Ovary (tissue), 9 donors: ENCODE results near the gene PLPP1. TPM values are rescaled to one million over a fixed set of nuclear protein-coding genes. Genes with fewer than 3 reads are reported as not detected.

Source experiments
- DNase-seq, 5 donors: peaks; one replicate each; pipeline ENCODE4 v3.0.0-alpha.2; 2019 to 2020
- H3K27ac ChIP-seq, 2 donors: fragments of 200-600 bp; one replicate each; pipeline versions ENCODE4 v1.5.1 to v1.8.0; 2019 to 2022
- H3K27me3 ChIP-seq: fragments of 200-600 bp; one replicate; pipeline ENCODE4 v1.8.0; 2022
- H3K36me3 ChIP-seq: fragments of 200-600 bp; sonication (generic); one replicate; pipeline ENCODE4 v1.5.1; 2019
- H3K4me1 ChIP-seq: one replicate; pipeline ENCODE4 v1.8.1; 2013; ENCODE audit warnings: mild to moderate bottlenecking, moderate library complexity; ENCODE audit not compliant: insufficient read depth
- H3K4me3 ChIP-seq: fragments of 200-600 bp; sonication (generic); one replicate; pipeline ENCODE4 v1.5.1; 2017
- H3K9me3 ChIP-seq, 2 donors: fragments of 200-600 bp in 1 of 2; sonication (generic) in 1 of 2; one replicate each; pipeline versions ENCODE4 v1.5.1 to v1.8.1; 2013 to 2019; ENCODE audit warnings: mild to moderate bottlenecking in 1 of 2, moderate library complexity in 1 of 2
- EP300 ChIP-seq: sonication (generic); formaldehyde crosslinking; IDR thresholded peaks from one replicate; pipeline ENCODE4 v1.6.1; 2017; ENCODE audit warnings: antibody characterized with exemption
- POLR2A ChIP-seq: fragments of 450-650 bp; IDR thresholded peaks from one replicate; pipeline ENCODE4 v1.6.1; 2017; ENCODE audit warnings: antibody characterized with exemption, mild to moderate bottlenecking, moderate library complexity
- WGBS, 3 donors: extraction: QIAGEN DNeasy Blood & Tissue Kit in 1 of 3; methylation state at CpG; one replicate each; pipeline versions ENCODE4 v1.1.5 to v1.1.7; 2013 to 2017; 5-methylcytosine and 5-hydroxymethylcytosine counted together
- intact Hi-C, 4 donors: fragments of 100-400 bp; cut with DNase I; formaldehyde crosslinking; loops; one replicate each; pipeline versions ENCODE4 v1.11.0 to v1.15.1; 2022 to 2023
- polyA plus RNA-seq, 2 donors: library from polyadenylated mRNA; stranded (reverse); fragments of 200-250 nt in 1 of 2; fragments of 350-450 nt in 1 of 2; fragmentation: Illumina TruSeq in 1 of 2; extraction: RNeasy Lipid Tissue Mini Kit (QIAGEN cat#74804) in 1 of 2; gene quantifications; one replicate each; pipeline ENCODE4 v1.2.3, GENCODE V29; 2013 to 2014
- total RNA-seq, 7 donors: library from RNA; depleted of rRNA in 2 of 7; stranded (reverse); fragments of >200 nt in 2 of 7; fragmentation: NEBNext Ultra II Directional in 3 of 7; extraction: Animal tissue kit (Norgen Biotek cat#: 25700) in 3 of 7; gene quantifications; one replicate each; pipeline versions ENCODE4 v1.1.0 to v1.2.4, GENCODE V29; 2016 to 2023
- TF ChIP-seq, protein P1 (sequence below), 3 donors: fragments of 450-650 bp in 2 of 3; fragments of 200-600 bp in 1 of 3; IDR thresholded peaks; one replicate each; pipeline versions ENCODE4 v1.5.1 to v1.8.0; 2016 to 2022; ENCODE audit warnings: antibody characterized with exemption in 3 of 3, mild to moderate bottlenecking in 1 of 3
- donor health status: DM: no; HTN: no; CAD: no; lungs with moderate emphysema.
- donor health status: DM: no; HTN: no; CAD: no.
- donor health status: Bipolar disorder and iron deficiency.
- donor health status: DM: yes; HTN: yes; CAD: no.
- donor health status: DM: no; HTN: no; CAD: no.
- donor health status: DM: yes; HTN: yes; CAD: no.

PLPP1 gene
- total and polyA plus RNA-seq, 9 donors: 13.5 to 136 (median 34.5) TPM

DNA sequence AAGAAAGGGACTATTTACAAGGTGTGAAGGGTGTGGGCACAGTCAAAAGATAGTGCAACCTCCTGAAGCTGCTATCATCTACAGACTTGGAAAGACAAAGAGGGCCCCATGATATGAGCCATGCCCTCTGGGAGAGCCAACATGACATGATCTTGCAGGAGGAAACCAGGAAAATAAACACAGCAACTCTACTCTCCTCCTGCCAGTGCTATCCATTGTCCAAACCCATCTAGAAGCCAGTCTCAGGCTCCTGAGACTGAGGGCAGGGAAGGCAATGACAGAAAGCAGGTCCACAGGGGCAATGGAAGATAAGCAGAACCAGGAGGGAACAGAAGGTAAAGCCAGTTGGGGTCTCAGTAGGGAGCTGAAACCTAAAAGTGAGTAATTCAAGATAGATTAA is 37.1 kb downstream of the PLPP1 start:
- Histone ChIP-seq H3K27me3 (no peaks in the 10 kb centered on the region), H3K27ac (no peak overlapping the region), H3K4me1 (peaks cover 2% of the 10 kb centered on the region), H3K9me3 (no peaks in the 10 kb centered on the region), H3K36me3 (no peaks in the 10 kb centered on the region), H3K4me3 (no peak overlapping the region)
- TF ChIP-seq, protein P1, sequence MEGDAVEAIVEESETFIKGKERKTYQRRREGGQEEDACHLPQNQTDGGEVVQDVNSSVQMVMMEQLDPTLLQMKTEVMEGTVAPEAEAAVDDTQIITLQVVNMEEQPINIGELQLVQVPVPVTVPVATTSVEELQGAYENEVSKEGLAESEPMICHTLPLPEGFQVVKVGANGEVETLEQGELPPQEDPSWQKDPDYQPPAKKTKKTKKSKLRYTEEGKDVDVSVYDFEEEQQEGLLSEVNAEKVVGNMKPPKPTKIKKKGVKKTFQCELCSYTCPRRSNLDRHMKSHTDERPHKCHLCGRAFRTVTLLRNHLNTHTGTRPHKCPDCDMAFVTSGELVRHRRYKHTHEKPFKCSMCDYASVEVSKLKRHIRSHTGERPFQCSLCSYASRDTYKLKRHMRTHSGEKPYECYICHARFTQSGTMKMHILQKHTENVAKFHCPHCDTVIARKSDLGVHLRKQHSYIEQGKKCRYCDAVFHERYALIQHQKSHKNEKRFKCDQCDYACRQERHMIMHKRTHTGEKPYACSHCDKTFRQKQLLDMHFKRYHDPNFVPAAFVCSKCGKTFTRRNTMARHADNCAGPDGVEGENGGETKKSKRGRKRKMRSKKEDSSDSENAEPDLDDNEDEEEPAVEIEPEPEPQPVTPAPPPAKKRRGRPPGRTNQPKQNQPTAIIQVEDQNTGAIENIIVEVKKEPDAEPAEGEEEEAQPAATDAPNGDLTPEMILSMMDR (IDR thresholded peaks at IDR 0.05): no peak
- no peak for TF ChIP-seq POLR2A
- TF ChIP-seq EP300: no peak
- intact Hi-C loops: no loop called here
- no peak for DNase-seq

GRCh38 chr5:55495216-55495615 is 39.5 kb downstream of the PLPP1 start:
- Histone ChIP-seq H3K9me3 (no peaks in the 10 kb centered on the region), H3K27me3 (no peaks in the 10 kb centered on the region), H3K4me1 (peaks cover 5% of the 10 kb centered on the region), H3K36me3 (no peaks in the 10 kb centered on the region), H3K4me3 (no peak overlapping the region), H3K27ac (no peak overlapping the region)
- TF ChIP-seq EP300: no peak
- TF ChIP-seq POLR2A: no peak
- TF ChIP-seq, protein P1 (IDR thresholded peaks at IDR 0.05): no peak
- 92 to 100% (median 96%) methylated on average over 1 of the region's 1 CpG for WGBS, 3 donors
- DNase-seq: no peak
- intact Hi-C loops: no loop called here

DNA sequence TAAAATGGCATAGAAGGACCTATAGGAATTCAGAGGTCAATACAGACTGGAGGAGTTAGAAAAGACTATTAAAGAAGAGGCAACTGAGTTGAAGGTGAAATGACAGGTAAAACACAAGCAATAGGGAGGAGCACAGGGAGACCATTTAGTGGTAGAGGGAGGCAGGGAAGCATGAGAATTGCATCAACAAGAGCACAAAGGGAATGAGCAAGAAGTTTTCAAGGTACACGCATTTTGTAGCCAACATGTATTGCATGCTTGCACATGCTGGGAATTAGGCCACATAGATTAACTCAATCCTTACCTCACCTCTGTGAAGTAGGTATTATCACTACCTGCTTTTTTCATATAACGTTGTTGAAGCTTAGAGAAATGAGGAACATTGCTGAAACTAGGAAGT is 42.3 kb downstream of the PLPP1 start:
- H3K36me3 ChIP-seq: no peaks in the 10 kb centered on the region
- TF ChIP-seq POLR2A (no peak), EP300 (no peak)
- TF ChIP-seq, protein P1 (IDR thresholded peaks at IDR 0.05): no peak
- no peaks in the 10 kb centered on the region for H3K27me3 ChIP-seq
- intact Hi-C loops: no loop called here
- no peak for DNase-seq
- 62 to 86% (median 81%) methylated on average over 2 of the region's 2 CpGs for WGBS, 3 donors
- no peaks in the 10 kb centered on the region for H3K9me3 ChIP-seq
- H3K27ac ChIP-seq: no peak overlapping the region
- no peak overlapping the region for H3K4me3 ChIP-seq
- H3K4me1 ChIP-seq: peaks cover 3% of the 10 kb centered on the region

GRCh38 chr5:55485073-55485472 is 49.7 kb downstream of the PLPP1 start:
- no peak for DNase-seq
- H3K4me3 ChIP-seq: no peak overlapping the region
- no peaks in the 10 kb centered on the region for H3K9me3 ChIP-seq
- TF ChIP-seq, protein P1 (IDR thresholded peaks at IDR 0.05): no peak
- TF ChIP-seq EP300: no peak
- TF ChIP-seq POLR2A: no peak
- no peaks in the 10 kb centered on the region for H3K4me1 ChIP-seq
- intact Hi-C loops: no loop called here
- no peak overlapping the region for H3K27ac ChIP-seq
- no peaks in the 10 kb centered on the region for H3K36me3 ChIP-seq
- H3K27me3 ChIP-seq: no peaks in the 10 kb centered on the region
- 64 to 83% (median 74%) methylated on average over 3 of the region's 3 CpGs for WGBS, 3 donors

GRCh38 chr5:55484531-55484930 is 50.2 kb downstream of the PLPP1 start:
- no peak overlapping the region for H3K27ac ChIP-seq
- no peaks in the 10 kb centered on the region for H3K36me3 ChIP-seq
- H3K4me3 ChIP-seq: no peak overlapping the region
- DNase-seq: no peak
- intact Hi-C loops: no loop called here
- 98 to 100% (median 100%) methylated on average over 1 of the region's 1 CpG for WGBS, 3 donors
- H3K9me3 ChIP-seq: no peaks in the 10 kb centered on the region
- TF ChIP-seq, protein P1 (IDR thresholded peaks at IDR 0.05): no peak
- TF ChIP-seq POLR2A: no peak
- no peak for TF ChIP-seq EP300
- H3K4me1 ChIP-seq: no peaks in the 10 kb centered on the region
- no peaks in the 10 kb centered on the region for H3K27me3 ChIP-seq
